Small intestine (tissue), 7 donors: ENCODE data around the gene ADM5. TPM values are rescaled to one million over a fixed set of nuclear protein-coding genes. Genes with fewer than 3 reads are reported as not detected.

Experiments
- DNase-seq, 2 donors: peaks; one replicate each; pipeline versions ENCODE4 v3.0.0 to v3.0.0-alpha.2; 2013
- FAIRE-seq: peaks from 2 replicates; lab custom pipeline; 2012; peaks lifted over from hg19 to GRCh38; lab: Jason Lieb, UNC
- H3K27ac ChIP-seq, 3 donors: one replicate each; pipeline ENCODE4 v1.5.1; 2013; ENCODE audit warnings: low read length in 2 of 3, mild to moderate bottlenecking in 2 of 3, control low read depth in 1 of 3, inconsistent platforms in 1 of 3, low read depth in 1 of 3, moderate library complexity in 1 of 3
- H3K27me3 ChIP-seq, 3 donors: one replicate each; pipeline ENCODE4 v1.6.1; 2013; ENCODE audit warnings: low read length in 3 of 3, inconsistent platforms in 1 of 3; ENCODE audit not compliant: control insufficient read depth in 3 of 3, insufficient read depth in 3 of 3
- H3K36me3 ChIP-seq, 3 donors: one replicate each; pipeline ENCODE4 v1.6.1; 2013; ENCODE audit warnings: low read length in 3 of 3, inconsistent platforms in 1 of 3, low read depth in 1 of 3, mild to moderate bottlenecking in 1 of 3, moderate library complexity in 1 of 3; ENCODE audit not compliant: control insufficient read depth in 3 of 3, insufficient read depth in 2 of 3
- H3K4me1 ChIP-seq, 3 donors: one replicate each; pipeline ENCODE4 v1.6.1; 2013; ENCODE audit warnings: low read length in 2 of 3, inconsistent platforms in 1 of 3, low read depth in 1 of 3, mild to moderate bottlenecking in 1 of 3, moderate library complexity in 1 of 3; ENCODE audit not compliant: control insufficient read depth in 3 of 3, insufficient read depth in 2 of 3
- H3K4me3 ChIP-seq, 3 donors: one replicate each; pipeline ENCODE4 v1.5.1; 2013; ENCODE audit warnings: low read length in 3 of 3, control low read depth in 1 of 3, inconsistent platforms in 1 of 3, low read depth in 1 of 3, mild to moderate bottlenecking in 1 of 3, moderate library complexity in 1 of 3
- H3K9me3 ChIP-seq, 2 donors: one replicate each; pipeline ENCODE4 v1.6.1; 2013; ENCODE audit warnings: low read depth in 1 of 2, low read length in 1 of 2; ENCODE audit not compliant: control insufficient read depth in 2 of 2, insufficient read depth in 1 of 2
- WGBS, 3 donors: extraction: QIAGEN DNeasy Blood & Tissue Kit; methylation state at CpG; one replicate each; pipeline ENCODE4 v1.1.7; 2013; 5-methylcytosine and 5-hydroxymethylcytosine counted together
- polyA plus RNA-seq, 4 donors: library from polyadenylated mRNA; stranded (reverse) in 3 of 4; unstranded in 1 of 4; fragments of 200-250 nt in 3 of 4; fragments of 120-200 nt in 1 of 4; gene quantifications; one replicate each; pipeline versions ENCODE4 v1.2.1 to v1.2.3, GENCODE V29; 2013
- donor health status: healthy with polysubstance abuse.
- donor health status: control.
- donor health status: control.
- donor health status: Bipolar disorder and iron deficiency.
- donor health status: healthy.

The ADM5 gene
- polyA plus RNA-seq, 4 donors = 0.27 to 2.7 (median 0.84) TPM; not detected in 1

- Histone ChIP-seq H3K4me3 (no peak overlapping the region), H3K27ac (no peak overlapping the region), H3K4me1 (peaks cover 0 to 15% (median 5%) of the 10 kb centered on the region in 3 donors), H3K9me3 (no peaks in the 10 kb centered on the region), H3K36me3 (peaks cover 0 to 24% (median 5%) of the 10 kb centered on the region in 3 donors), H3K27me3 (peaks cover 0 to 46% (median 0%) of the 10 kb centered on the region in 3 donors)
- DNase-seq (no peak), FAIRE-seq (no peak)
- WGBS, 3 donors = 71 to 73% (median 72%) methylated on average over 16 of the region's 16 CpGs
Observed at GRCh38 chr19:49692147-49692506, 2.7 kb downstream of the ADM5 start.

- WGBS, 3 donors = 83 to 86% (median 86%) methylated on average over 6 of the region's 6 CpGs
- no peak for DNase-seq
- Histone ChIP-seq H3K36me3 (no peaks in the 10 kb centered on the region), H3K4me3 (no peak overlapping the region), H3K27ac (no peak overlapping the region), H3K4me1 (peaks cover 0 to 5% (median 0%) of the 10 kb centered on the region in 3 donors), H3K9me3 (no peaks in the 10 kb centered on the region), H3K27me3 (peaks cover 0 to 27% (median 0%) of the 10 kb centered on the region in 3 donors)
- FAIRE-seq = no peak
Observed at GRCh38 chr19:49696115-49696514, 6.7 kb downstream of the ADM5 start.

GRCh38 chr19:49696865-49697264 is 7.5 kb downstream of the ADM5 start:
- Histone ChIP-seq H3K9me3 (no peaks in the 10 kb centered on the region), H3K4me3 (no peak overlapping the region), H3K27ac (no peak overlapping the region), H3K36me3 (no peaks in the 10 kb centered on the region), H3K27me3 (peaks cover 0 to 25% (median 3%) of the 10 kb centered on the region in 3 donors), H3K4me1 (no peaks in the 10 kb centered on the region)
- DNase-seq (no peak), FAIRE-seq (no peak)
- WGBS, 3 donors = 84 to 91% (median 88%) methylated on average over 7 of the region's 7 CpGs

- WGBS, 3 donors = 67 to 91% (median 87%) methylated on average over 5 of the region's 5 CpGs
- no peak for DNase-seq
- Histone ChIP-seq H3K27me3 (peaks cover 0 to 14% (median 3%) of the 10 kb centered on the region in 3 donors), H3K4me3 (no peak overlapping the region), H3K4me1 (no peaks in the 10 kb centered on the region), H3K9me3 (no peaks in the 10 kb centered on the region), H3K27ac (no peak overlapping the region), H3K36me3 (no peaks in the 10 kb centered on the region)
- no peak for FAIRE-seq
Observed at GRCh38 chr19:49699364-49699763, 10.0 kb downstream of the ADM5 start.

- Histone ChIP-seq H3K27ac (no peak overlapping the region), H3K27me3 (peaks cover 0 to 14% (median 3%) of the 10 kb centered on the region in 3 donors), H3K36me3 (no peaks in the 10 kb centered on the region), H3K4me1 (no peaks in the 10 kb centered on the region), H3K9me3 (no peaks in the 10 kb centered on the region), H3K4me3 (no peak overlapping the region)
- DNase-seq (no peak), FAIRE-seq (no peak)
- WGBS, 3 donors = 51 to 63% (median 57%) methylated on average over 11 of the region's 11 CpGs
Observed at GRCh38 chr19:49700563-49700962, 11.2 kb downstream of the ADM5 start.

GRCh38 chr19:49701271-49701786 is 11.9 kb downstream of the ADM5 start:
- 24 to 47% (median 36%) methylated on average over 30 to 40 of the region's 40 CpGs for WGBS, 3 donors

GRCh38 chr19:49704888-49705642 is 15.7 kb downstream of the ADM5 start:
- Histone ChIP-seq H3K4me3 (no peak overlapping the region), H3K4me1 (no peaks in the 10 kb centered on the region), H3K27me3 (peaks cover 0 to 14% (median 3%) of the 10 kb centered on the region in 3 donors), H3K27ac (no peak overlapping the region), H3K9me3 (no peaks in the 10 kb centered on the region), H3K36me3 (peaks cover 0 to 4% (median 0%) of the 10 kb centered on the region in 3 donors)
- no peak for FAIRE-seq
- no peak for DNase-seq
- WGBS, 3 donors = 83 to 87% (median 85%) methylated on average over 22 of the region's 22 CpGs

More at GRCh38 chr19:49701271-49701786, 11.9 kb downstream of the ADM5 start:
- FAIRE-seq (no peak), DNase-seq (no peak)
- no peak overlapping the region for H3K4me3 ChIP-seq
- H3K27ac ChIP-seq = no peak overlapping the region
- H3K4me1 ChIP-seq = no peaks in the 10 kb centered on the region
- H3K9me3 ChIP-seq = no peaks in the 10 kb centered on the region
- peaks cover 0 to 4% (median 0%) of the 10 kb centered on the region in 3 donors for H3K36me3 ChIP-seq
- peaks cover 0 to 14% (median 3%) of the 10 kb centered on the region in 3 donors for H3K27me3 ChIP-seq

- Histone ChIP-seq H3K27me3 (peaks cover 0 to 10% (median 3%) of the 10 kb centered on the region in 3 donors), H3K27ac (no peak overlapping the region), H3K9me3 (no peaks in the 10 kb centered on the region), H3K4me1 (no peaks in the 10 kb centered on the region), H3K36me3 (peaks cover 0 to 4% (median 0%) of the 10 kb centered on the region in 3 donors), H3K4me3 (no peak overlapping the region)
- FAIRE-seq (no peak), DNase-seq (no peak)
- WGBS, 3 donors = 77 to 87% (median 83%) methylated on average over 13 to 16 of the region's 16 CpGs
Observed at GRCh38 chr19:49705919-49706318, 16.5 kb downstream of the ADM5 start.
